GM23338 (cell line): ENCODE results near the gene RPL10. TPM values are rescaled to one million over a fixed set of nuclear protein-coding genes. Genes with fewer than 3 reads are reported as not detected.

Experiments
- ATAC-seq: fragments of 200-7000 bp; cut with Tn5 transposase; 3 replicates; pipeline ENCODE4 v1.9.1; 2020
- DNase-seq: peaks from one replicate; pipeline ENCODE4 v3.0.0-alpha.2; 2015; ENCODE audit warnings: low spot score
- H2AFZ ChIP-seq: fragments of 200-600 bp; sonication (generic); 2 replicates; pipeline ENCODE4 v1.8.0; 2016; ENCODE audit warnings: antibody characterized with exemption, mild to moderate bottlenecking, moderate library complexity
- H3F3A ChIP-seq: fragments of 200-600 bp; sonication (generic); replicated peaks from 2 replicates; pipeline ENCODE4 v1.8.0; 2017; ENCODE audit warnings: antibody characterized with exemption, mixed run types, low read depth
- H3K27ac ChIP-seq: fragments of 200-600 bp; sonication (generic); 2 replicates; pipeline ENCODE4 v1.6.1; 2016; ENCODE audit warnings: low read depth
- H3K27me3 ChIP-seq: fragments of 200-600 bp; sonication (generic); 2 replicates; pipeline ENCODE4 v1.8.0; 2016; ENCODE audit warnings: mild to moderate bottlenecking, mixed run types, moderate library complexity; ENCODE audit not compliant: insufficient read depth
- H3K36me3 ChIP-seq: fragments of 200-600 bp; sonication (generic); 2 replicates; pipeline ENCODE4 v1.8.0; 2016; ENCODE audit warnings: mild to moderate bottlenecking; ENCODE audit not compliant: insufficient read depth
- H3K4me1 ChIP-seq: fragments of 200-600 bp; sonication (generic); 2 replicates; pipeline ENCODE4 v1.8.0; 2016; ENCODE audit warnings: mild to moderate bottlenecking, moderate library complexity; ENCODE audit not compliant: insufficient read depth
- H3K4me2 ChIP-seq: fragments of 200-600 bp; sonication (generic); 2 replicates; pipeline ENCODE4 v1.7.1; 2017; ENCODE audit warnings: mixed run types
- H3K4me3 ChIP-seq: fragments of 200-600 bp; sonication (generic); 2 replicates; pipeline ENCODE4 v1.6.1; 2016; ENCODE audit warnings: mixed run types
- H3K79me2 ChIP-seq: fragments of 200-600 bp; sonication (generic); replicated peaks from 2 replicates; pipeline ENCODE4 v1.8.0; 2017; ENCODE audit warnings: mild to moderate bottlenecking; ENCODE audit not compliant: insufficient read depth
- H3K9me2 ChIP-seq: fragments of 200-600 bp; sonication (generic); 2 replicates; pipeline ENCODE4 v1.8.0; 2017; ENCODE audit not compliant: insufficient read depth
- H4K20me1 ChIP-seq: fragments of 200-600 bp; sonication (generic); replicated peaks from 2 replicates; pipeline ENCODE4 v1.8.0; 2017; ENCODE audit warnings: mild to moderate bottlenecking; ENCODE audit not compliant: insufficient read depth
- H3K27ac Mint-ChIP-seq: 2 replicates; pipeline ENCODE4 v1.8.0; 2020; ENCODE audit warnings: inconsistent platforms, mild to moderate bottlenecking, moderate library complexity, mixed read lengths
- H3K27me3 Mint-ChIP-seq: 3 replicates; pipeline ENCODE4 v1.8.0; 2022; ENCODE audit warnings: low read depth, mild to moderate bottlenecking, moderate library complexity, mixed read lengths, inconsistent platforms; ENCODE audit not compliant: insufficient read depth, poor library complexity
- H3K36me3 Mint-ChIP-seq: 3 replicates; pipeline ENCODE4 v1.8.0; 2021; ENCODE audit warnings: low read depth, mild to moderate bottlenecking, inconsistent platforms, moderate library complexity, mixed read lengths
- H3K4me1 Mint-ChIP-seq: 3 replicates; pipeline ENCODE4 v1.8.0; 2020; ENCODE audit warnings: mild to moderate bottlenecking, inconsistent platforms, mixed read lengths
- H3K4me3 Mint-ChIP-seq: 3 replicates; pipeline ENCODE4 v1.8.0; 2021; ENCODE audit warnings: moderate library complexity, mild to moderate bottlenecking, inconsistent platforms, mixed read lengths
- H3K9me3 Mint-ChIP-seq: 3 replicates; pipeline ENCODE4 v1.8.0; 2020; ENCODE audit warnings: moderate library complexity, mild to moderate bottlenecking, inconsistent platforms, mixed read lengths
- CREB1 ChIP-seq: fragments of 250-450 bp; sonication (Bioruptor Pico); IDR thresholded peaks from 2 replicates; pipeline ENCODE4 v1.5.0; 2020; ENCODE audit warnings: low read depth, mild to moderate bottlenecking, moderate library complexity
- EZH2phosphoT487 ChIP-seq: fragments of 200-600 bp; sonication (generic); IDR thresholded peaks from one replicate; pipeline ENCODE4 v1.8.1; 2018; ENCODE audit warnings: antibody characterized with exemption; ENCODE audit not compliant: unreplicated experiment
- POLR2AphosphoS5 ChIP-seq: IDR thresholded peaks from 2 replicates; pipeline ENCODE4 v1.6.1; 2016; ENCODE audit warnings: antibody characterized with exemption, low read depth
- ZNF114 ChIP-seq: fragments of 250-450 bp; sonication (Bioruptor Pico); IDR thresholded peaks from 2 replicates; pipeline ENCODE4 v1.5.0; 2020; ENCODE audit warnings: mild to moderate bottlenecking, moderate library complexity
- ZNF331 ChIP-seq: fragments of 250-450 bp; sonication (Bioruptor Pico); IDR thresholded peaks from 2 replicates; pipeline ENCODE4 v1.5.0; 2020; ENCODE audit warnings: low read depth, mild to moderate bottlenecking, moderate library complexity
- polyA plus RNA-seq: library from polyadenylated mRNA; unstranded; fragments of >200 nt; fragmentation: Nextera tagmentation; extraction: Ambion mirVana; gene quantifications from 2 replicates; pipeline ENCODE4 v1.2.1, GENCODE V29; 2016
- total RNA-seq: library from RNA; depleted of rRNA; stranded (reverse); fragments of >200 nt; shearing (Covaris generic); gene quantifications from 2 replicates; pipeline ENCODE4 v1.2.3, GENCODE V29; 2014
- TF ChIP-seq, protein P1 (sequence below): fragments of 250-450 bp; sonication (Bioruptor Pico); IDR thresholded peaks from 2 replicates; pipeline ENCODE4 v1.5.0; 2020; ENCODE audit warnings: mild to moderate bottlenecking, moderate library complexity

The RPL10 gene
- total and polyA plus RNA-seq, 2 experiments from 2014 or later, result 1,696 to 4,929 TPM

DNA sequence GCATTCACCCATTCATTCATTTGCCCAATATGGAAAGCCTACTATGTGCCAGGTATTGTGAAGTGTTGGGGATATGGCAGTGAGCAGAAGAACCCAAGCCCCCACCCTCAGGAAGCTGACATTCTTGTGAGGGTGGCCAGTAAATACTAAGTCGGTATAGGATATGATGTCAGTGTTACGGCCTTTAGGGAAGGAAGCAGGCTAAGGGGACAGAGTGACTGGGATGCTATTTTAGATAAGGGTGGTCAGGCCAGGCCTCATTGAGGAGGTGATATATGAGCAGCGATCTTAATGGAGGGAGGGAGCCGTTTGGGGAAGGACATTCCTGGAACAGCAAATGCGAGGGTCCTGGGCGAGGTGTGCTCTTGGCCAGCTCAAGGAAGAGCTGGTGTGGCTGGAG is 32.3 kb downstream of the RPL10 start (continued):
- TF ChIP-seq, protein P1, sequence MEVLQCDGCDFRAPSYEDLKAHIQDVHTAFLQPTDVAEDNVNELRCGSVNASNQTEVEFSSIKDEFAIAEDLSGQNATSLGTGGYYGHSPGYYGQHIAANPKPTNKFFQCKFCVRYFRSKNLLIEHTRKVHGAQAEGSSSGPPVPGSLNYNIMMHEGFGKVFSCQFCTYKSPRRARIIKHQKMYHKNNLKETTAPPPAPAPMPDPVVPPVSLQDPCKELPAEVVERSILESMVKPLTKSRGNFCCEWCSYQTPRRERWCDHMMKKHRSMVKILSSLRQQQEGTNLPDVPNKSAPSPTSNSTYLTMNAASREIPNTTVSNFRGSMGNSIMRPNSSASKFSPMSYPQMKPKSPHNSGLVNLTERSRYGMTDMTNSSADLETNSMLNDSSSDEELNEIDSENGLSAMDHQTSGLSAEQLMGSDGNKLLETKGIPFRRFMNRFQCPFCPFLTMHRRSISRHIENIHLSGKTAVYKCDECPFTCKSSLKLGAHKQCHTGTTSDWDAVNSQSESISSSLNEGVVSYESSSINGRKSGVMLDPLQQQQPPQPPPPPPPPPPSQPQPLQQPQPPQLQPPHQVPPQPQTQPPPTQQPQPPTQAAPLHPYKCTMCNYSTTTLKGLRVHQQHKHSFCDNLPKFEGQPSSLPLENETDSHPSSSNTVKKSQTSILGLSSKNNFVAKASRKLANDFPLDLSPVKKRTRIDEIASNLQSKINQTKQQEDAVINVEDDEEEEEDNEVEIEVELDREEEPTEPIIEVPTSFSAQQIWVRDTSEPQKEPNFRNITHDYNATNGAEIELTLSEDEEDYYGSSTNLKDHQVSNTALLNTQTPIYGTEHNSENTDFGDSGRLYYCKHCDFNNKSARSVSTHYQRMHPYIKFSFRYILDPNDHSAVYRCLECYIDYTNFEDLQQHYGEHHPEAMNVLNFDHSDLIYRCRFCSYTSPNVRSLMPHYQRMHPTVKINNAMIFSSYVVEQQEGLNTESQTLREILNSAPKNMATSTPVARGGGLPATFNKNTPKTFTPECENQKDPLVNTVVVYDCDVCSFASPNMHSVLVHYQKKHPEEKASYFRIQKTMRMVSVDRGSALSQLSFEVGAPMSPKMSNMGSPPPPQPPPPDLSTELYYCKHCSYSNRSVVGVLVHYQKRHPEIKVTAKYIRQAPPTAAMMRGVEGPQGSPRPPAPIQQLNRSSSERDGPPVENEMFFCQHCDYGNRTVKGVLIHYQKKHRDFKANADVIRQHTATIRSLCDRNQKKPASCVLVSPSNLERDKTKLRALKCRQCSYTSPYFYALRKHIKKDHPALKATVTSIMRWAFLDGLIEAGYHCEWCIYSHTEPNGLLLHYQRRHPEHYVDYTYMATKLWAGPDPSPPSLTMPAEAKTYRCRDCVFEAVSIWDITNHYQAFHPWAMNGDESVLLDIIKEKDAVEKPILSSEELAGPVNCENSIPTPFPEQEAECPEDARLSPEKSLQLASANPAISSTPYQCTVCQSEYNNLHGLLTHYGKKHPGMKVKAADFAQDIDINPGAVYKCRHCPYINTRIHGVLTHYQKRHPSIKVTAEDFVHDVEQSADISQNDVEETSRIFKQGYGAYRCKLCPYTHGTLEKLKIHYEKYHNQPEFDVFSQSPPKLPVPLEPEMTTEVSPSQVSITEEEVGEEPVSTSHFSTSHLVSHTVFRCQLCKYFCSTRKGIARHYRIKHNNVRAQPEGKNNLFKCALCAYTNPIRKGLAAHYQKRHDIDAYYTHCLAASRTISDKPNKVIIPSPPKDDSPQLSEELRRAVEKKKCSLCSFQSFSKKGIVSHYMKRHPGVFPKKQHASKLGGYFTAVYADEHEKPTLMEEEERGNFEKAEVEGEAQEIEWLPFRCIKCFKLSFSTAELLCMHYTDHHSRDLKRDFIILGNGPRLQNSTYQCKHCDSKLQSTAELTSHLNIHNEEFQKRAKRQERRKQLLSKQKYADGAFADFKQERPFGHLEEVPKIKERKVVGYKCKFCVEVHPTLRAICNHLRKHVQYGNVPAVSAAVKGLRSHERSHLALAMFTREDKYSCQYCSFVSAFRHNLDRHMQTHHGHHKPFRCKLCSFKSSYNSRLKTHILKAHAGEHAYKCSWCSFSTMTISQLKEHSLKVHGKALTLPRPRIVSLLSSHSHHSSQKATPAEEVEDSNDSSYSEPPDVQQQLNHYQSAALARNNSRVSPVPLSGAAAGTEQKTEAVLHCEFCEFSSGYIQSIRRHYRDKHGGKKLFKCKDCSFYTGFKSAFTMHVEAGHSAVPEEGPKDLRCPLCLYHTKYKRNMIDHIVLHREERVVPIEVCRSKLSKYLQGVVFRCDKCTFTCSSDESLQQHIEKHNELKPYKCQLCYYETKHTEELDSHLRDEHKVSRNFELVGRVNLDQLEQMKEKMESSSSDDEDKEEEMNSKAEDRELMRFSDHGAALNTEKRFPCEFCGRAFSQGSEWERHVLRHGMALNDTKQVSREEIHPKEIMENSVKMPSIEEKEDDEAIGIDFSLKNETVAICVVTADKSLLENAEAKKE (CRISPR knock-in tag), result no peak
- TF ChIP-seq ZNF114 (CRISPR knock-in tag) (no peak), EZH2phosphoT487 (no peak)

DNA sequence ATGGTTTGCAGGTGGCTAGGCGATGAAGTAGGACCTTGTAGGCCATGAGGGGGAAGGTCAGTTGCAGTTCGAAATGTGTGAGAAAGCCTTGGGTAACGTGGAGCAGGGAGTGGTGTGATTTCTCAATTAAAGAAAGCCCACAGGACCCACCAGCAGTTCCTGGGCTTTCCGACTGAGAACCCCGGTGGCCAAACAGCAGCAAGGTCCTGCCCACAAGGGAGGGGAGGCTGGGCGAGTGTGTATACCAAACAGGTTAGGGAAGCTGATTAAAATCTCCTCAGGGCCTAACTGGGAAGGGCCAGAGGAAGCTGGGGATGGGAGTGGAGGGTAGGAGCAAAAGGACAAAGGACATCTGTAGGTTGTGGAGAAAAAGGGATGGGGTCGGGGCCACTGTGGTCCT is 32.7 kb downstream of the RPL10 start:
- DNase-seq, result no peak
- Histone ChIP-seq H3K4me3 (no peak overlapping the region), H3K4me2 (no peak overlapping the region), H3K4me1 (no peaks in the 10 kb centered on the region; the same call in 1 of the 2 replicates), H4K20me1 (no peaks in the 10 kb centered on the region), H3F3A (no peaks in the 10 kb centered on the region), H3K9me2 (no peaks in the 10 kb centered on the region), H3K79me2 (peaks cover 11% of the 10 kb centered on the region), H3K36me3 (no peaks in the 10 kb centered on the region), H3K27me3 (no peaks in the 10 kb centered on the region), H3K27ac (no peak overlapping the region), H2AFZ (no peak overlapping the region)
- Mint-ChIP-seq H3K9me3 (no peaks in the 10 kb centered on the region), H3K27ac (peak overlapping the region; percentile 85; the same call in 1 of the 2 replicates), H3K4me1 (peaks cover 19% of the 10 kb centered on the region), H3K27me3 (peaks cover 4% of the 10 kb centered on the region), H3K36me3 (peaks cover 20% of the 10 kb centered on the region), H3K4me3 (no peak overlapping the region; the same call in 2 of the 3 replicates)
- ATAC-seq, result no peak
- TF ChIP-seq POLR2AphosphoS5 (no peak), ZNF331 (CRISPR knock-in tag) (no peak), EZH2phosphoT487 (no peak), CREB1 (CRISPR knock-in tag) (no peak), ZNF114 (CRISPR knock-in tag) (no peak)
- TF ChIP-seq, protein P1 (CRISPR knock-in tag), result no peak
